NCI-H345 treated with DMSO at 0.1 percent for 48 hours (cell line): Measurements from ENCODE around the gene RNF182.
"Not testable (repeated sequence)": the region's sequence is repeated elsewhere in the genome, so short reads cannot be mapped to it uniquely, and the experiment has no call there.

ENCODE experiments used
- DNase-seq: peaks from one replicate; lab custom pipeline; 2025; ENCODE audit not compliant: unreplicated experiment; lab: John Stamatoyannopoulos, UW

RNF182 gene

DNA sequence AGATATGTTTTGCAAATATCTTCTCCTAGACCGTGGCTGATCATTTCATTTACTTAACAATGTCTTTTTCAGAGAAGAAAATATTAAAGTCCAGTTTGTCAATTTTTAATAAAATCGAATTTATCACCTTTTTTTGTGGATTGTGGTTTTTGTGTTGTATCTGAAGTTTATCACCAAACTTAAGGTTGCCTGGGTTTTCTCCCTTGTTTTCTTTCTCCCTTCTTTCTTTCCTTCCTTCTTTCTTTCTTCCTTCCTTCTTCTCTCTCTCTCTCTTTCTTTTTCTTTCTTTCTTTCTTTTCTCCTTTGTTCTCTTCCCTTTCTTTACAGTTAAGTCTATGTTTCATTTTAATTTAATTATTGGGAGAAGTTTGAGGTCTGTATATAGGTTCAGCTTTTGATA lies 68.7 kb downstream of the RNF182 start:
- DNase-seq, result no peak

DNA sequence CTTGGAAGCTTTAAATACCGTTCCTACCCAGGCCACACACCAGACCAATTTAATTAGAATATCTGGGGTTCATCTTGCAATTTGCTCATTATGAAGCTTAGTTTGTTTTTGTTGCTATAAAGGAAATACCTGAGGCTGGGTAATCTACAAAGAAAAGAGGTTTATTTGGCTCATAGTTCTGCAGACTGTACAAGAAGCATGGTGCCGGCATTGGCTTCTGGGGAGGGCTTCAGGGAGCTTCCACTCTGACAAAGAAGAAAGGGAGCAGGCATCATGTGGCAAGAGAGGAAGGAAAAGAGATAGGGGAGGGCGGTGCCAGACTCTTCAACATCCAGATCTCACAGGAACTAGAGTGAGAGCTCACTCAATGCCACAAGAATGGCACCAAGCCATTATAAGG lies 73.6 kb downstream of the RNF182 start:
- DNase-seq, result no peak

DNA sequence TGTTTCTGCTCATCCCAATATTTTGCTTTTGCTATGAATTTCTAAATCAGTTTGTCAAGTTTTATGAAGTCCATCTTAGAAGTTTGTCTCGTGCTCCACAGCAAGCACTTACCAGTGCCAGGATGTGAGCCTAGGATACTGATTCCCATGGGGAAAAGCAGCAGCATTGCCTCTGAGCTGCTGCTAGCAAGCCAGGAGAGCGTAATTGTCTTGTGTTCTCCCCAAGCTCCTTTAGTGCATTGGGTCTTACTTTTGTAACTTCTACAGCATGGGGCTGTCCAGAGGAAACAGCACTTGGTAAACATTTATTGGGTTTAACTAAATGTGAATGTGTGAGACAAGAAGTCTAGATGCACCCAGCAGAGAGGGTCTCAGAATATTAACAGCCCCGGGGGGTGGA lies 76.1 kb downstream of the RNF182 start:
- no peak for DNase-seq

DNA sequence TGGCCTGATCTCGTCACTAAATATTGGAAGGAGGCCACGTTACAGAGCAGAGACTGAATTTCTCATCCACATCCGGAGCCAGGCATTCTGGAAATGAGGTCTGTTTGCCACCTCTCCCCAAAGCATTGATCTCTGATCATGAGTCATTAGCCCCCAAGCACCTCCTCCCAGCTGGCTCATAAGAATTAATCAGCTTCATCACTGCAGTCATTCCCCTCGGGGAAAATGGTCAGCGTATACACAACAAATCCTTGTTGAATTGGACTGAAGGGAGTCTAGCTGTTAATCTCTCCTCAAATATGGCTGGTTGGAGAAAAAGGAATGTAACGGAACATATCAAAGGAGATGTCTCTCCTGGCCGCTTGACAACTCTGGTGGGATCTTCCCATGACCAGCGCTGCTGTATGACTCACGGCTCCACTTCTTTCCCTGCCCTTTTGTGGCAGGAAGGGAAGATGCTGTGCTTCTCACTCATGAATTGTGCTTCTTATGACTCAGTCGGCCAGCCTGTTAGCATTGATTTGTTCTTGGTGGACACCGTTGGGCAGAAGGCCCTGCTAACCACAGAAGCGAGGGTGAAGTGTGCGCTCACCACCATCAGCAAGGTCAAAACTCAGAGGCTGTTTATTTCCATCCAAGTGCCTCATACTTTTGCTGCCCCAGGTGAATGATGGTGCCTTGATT lies 76.7 kb downstream of the RNF182 start:
- DNase-seq, result no peak

DNA sequence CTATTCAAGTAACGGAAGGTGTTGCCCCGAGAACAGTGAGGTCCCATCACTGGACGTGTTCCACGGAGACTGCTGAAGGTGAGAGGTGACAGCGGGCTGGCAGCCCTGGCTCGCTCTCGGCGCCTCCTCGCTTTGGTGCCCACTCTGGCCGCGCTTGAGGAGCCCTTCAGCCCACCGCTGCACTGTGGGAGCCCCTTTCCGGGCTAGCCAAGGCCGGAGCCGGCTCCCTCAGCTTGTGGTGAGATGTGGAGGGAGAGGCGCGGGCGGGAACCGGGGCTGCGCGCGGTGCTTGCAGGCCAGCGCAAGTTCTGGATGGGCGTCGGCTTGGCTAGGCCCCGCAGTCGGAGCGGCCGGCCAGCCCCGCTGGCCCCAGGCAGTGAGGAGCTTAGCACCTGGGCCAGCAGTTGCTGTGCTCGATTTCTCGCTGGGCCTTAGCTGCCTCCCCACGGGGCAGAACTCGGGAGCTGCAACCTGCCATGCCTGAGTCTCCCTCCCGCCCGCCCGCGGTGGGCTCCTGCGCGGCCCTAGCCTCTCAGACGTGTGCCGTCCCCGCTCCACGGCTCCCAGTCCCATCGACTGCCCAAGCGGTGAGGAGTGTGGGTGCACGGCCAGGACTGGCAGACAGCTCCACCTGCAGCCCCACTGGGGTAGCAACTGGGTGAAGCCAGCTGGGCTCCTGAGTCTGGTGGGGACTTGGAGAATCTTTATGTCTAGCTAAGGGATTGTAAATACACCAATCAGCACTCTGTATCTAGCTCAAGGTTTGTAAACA lies 77.6 kb downstream of the RNF182 start:
- DNase-seq, result no peak

DNA sequence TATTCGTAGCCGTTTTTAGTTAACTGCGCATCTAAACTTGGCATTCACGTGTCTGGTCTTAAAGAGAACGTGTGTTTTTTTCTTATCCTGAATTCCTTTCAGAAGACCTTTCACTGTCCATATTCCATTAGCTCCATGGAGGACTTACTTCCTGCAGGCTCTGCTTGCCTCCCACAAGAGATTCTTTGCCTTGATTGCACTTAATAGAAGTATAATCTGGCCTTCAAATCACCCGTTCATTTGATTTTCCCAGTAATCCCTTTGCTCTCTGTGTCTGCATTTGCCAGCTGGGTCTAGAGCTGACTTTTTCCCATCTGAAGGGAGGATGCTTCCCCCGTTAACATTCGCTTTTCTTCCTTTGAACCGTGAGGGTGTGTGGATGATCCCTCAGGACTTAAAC lies 79.5 kb downstream of the RNF182 start:
- no peak for DNase-seq

DNA sequence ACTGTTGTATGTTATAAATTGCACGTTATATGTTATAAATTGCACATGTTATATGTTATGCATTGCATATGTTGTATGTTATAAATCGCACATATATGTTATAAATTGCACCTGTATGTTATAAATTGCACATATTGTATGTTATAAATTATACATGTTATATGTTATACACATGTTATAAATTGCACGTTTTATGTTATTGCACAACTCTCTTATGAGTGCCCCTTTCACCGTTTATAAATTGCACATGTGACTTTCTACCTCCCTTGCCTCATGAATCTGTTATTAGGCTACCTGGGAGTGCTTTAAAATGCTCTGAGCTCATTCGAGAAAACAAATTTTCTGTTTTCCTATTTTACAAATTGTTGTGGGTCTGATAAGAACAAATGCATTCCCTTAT lies 84.1 kb downstream of the RNF182 start:
- no peak for DNase-seq

DNA sequence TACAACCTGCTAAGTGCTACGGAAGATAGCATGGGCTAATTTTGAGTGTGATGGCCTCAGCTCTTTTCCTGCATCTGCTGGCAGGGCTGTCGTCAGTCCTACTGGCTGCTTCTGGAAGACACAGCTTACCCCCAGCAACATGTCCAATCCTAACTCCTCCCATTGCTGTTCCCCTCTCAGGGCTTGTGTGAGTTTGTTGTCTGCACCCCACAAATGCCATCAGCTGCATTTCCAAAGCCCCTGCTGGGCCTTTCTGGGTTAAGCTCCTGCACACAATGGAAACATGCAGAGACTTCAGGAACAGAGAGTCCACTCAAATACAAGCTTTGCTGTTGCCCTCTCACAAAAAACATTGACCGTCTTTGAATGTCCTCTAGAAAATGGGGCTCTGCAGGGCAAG lies 84.7 kb downstream of the RNF182 start:
- DNase-seq, result no peak

DNA sequence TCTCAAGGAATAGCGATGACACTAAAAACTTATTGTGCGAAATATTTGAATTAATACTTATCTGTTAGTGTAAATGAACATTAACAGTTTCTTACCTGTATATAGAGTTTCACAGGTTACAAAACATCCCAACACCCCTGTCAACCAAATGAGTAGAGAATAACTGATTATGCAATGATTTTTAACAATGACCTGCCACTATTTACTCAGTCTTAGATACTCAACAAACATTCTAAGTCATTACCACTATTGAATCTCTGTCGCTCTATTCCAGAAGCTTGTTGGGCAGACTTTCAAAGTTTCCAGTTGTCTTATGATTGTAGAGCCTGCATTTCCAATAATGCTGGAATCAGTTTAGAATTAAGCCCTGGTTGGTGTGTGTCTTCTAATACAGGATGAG lies 85.5 kb downstream of the RNF182 start:
- DNase-seq, result no peak

DNA sequence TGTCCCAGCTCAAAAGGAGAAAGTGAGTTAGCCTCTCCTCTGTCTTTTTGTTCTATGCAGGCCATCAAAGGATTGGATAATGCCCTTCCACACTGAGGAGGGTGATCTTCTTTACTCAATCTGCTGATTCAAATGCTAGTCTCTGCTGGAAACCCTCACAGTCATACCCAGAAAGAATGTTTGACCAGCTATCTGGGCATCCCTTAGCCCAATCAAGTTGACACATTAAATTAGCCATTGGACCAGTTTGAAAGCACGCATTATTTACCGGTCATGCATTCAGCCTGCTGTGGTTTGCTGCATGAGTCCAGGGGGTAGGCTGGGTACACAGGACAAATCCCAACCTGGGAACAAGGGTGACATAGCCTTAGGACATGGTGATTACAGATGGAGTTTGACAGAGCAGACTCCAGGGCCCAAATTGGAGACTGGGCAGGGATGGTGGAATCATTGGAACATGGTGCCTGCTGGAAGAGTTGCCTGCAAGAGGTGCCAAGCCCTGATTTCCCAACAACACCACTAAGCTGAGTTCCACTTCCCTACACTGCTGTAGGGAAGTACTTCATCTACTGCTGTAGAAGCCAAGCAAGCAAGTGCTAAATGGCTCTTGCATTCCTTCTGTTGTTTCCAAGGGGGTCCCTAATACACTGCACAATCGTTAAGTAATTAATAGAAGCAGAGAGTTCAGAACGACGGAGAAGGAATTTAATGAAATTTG lies 87.7 kb downstream of the RNF182 start:
- DNase-seq, result no peak

DNA sequence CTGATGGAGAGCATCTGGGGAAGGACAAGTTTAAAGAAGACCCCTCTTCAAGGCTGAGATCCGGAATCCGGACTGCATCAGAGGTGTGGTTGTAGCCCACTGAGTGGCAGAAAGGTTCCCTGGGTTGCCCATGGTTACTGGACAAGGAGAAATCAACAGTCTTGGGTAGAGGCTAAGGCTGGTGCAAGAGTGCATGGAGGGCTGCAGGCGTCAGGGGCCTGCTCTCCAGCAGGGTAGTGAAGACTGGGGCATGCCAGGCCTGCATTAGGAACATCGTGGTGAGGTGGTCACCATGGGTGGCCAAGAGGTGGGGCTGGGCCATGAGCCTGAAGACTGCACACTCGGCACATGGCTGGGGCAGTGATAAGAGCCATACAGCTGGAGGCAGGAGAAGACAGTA lies 91.2 kb downstream of the RNF182 start:
- no peak for DNase-seq

DNA sequence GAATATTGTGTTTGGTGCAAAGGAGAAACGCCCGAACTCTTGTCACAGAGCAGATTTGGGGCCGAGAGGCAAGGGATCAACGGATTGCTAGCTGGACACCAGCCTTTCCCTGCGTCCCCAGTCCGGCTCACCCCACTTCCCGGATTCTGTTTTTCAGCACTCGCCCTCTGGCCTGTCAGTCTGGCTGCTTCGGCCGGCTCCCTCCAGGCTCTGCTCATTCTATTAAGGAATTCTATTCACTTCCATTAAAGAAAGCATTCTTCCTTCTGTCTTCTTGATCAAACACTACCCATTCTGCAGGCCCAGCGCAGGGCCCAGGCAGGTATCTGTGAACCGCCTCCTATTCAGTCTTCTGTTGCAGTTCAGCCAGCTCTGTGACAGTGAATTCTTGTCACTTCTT lies 91.7 kb downstream of the RNF182 start:
- DNase-seq, result no peak

DNA sequence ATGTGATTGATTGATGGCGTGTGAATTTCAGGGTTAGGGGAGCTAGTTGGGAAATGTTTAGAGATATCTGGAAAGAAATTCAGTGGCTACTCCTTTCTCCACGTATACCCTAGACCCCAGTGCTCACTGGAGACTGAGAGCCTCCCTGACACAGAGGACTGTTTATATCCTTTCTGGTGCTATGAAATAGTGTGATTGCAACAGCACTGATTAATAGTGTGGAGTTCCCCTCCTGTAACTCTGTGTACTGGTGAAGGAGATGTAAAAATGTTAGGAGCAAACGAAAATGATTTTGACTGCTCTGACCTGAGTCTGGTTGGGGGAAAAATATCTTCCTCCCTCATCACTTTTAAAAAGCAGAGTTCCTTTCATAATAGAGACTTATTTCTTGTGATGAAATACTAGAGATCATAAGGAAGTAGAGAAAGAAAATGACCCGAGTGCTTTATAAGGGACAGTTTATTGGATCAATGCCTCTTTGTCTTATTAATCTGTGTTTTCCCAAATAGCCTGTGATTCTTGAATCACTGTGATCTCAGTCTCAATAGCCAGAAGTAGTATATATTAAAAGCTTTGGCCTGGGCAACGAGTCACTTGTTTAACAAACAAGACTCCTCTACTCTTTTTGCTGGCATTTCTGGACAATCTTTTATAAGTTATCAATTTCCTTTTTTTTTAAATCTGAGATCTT lies 92.3 kb downstream of the RNF182 start:
- DNase-seq, result no peak

DNA sequence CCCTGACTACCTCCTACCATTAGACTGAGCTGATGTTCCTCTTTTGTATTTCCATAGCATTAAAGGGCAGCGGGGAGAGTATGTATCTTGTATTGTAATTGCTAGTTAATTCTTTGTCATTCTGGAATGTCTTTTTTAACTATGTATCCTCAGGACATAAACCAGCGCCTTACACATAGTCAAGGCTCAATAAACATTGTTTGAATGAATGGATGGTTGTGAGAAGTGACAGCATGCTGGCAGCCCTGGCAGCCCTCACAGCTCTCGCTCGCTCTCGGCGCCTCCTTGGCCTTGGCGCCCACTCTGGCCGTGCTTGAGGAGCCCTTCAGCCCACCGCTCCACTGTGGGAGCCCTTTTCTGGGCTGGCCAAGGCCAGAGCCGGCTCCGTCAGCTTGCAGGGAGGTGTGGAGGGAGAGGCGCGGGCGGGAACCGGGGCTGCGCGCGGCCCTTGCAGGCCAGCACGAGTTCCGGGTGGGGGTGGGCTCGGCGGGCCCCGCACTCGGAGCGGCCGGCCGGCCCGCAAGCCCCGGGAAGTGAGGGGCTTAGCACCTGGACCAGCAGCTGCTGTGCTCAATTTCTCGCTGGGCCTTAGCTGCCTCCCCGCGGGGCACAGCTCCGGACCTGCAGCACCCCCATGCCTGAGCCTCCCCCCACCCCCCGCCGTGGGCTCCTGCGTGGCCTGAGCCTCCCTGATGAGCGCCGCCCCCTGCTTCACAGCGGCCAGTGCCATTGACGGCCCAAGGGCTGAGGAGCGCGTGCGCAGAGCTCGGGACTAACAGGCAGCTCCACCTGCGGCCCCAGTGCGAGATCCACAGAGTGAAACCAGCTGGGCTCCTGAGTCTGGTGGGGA lies 93.1 kb downstream of the RNF182 start:
- no peak for DNase-seq

DNA sequence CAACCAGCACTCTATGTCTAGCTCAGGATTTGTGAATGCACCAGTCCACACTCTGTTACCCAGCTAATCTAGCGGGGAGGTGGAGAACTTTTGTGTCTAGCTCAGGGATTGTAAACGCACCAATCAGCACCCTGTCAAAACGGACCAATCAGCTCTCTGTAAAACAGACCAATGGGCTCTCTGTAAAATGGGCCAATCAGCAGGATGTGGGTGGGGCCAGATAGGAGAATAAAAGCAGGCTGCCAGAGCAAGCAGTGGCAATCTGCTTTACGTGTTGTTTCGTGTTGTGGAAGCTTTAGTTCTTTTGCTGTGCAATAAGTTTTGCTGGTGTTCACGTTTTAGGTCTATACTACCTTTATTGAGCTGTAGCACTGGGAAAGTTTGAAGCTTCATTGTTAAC lies 93.8 kb downstream of the RNF182 start:
- not testable (repeated sequence) for DNase-seq

DNA sequence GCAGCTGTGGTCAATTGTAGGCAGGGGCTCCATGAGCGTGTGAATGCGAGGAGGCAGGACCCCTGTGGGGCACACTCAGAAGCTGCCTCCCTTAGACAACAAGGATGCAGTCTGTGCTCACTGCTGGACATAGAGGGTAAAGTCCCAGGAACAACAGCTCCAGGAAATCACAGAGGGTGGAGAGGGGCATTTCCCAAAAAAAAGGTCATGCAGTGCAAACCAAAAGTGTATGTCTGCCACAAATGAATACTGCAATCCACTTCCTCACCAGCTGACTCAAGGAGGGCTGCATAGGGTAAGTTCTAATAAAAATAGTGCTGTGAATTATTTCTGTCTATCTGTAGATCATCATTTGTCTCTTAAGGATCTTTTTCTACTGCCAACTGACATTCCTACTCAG lies 95.8 kb downstream of the RNF182 start:
- no peak for DNase-seq

DNA sequence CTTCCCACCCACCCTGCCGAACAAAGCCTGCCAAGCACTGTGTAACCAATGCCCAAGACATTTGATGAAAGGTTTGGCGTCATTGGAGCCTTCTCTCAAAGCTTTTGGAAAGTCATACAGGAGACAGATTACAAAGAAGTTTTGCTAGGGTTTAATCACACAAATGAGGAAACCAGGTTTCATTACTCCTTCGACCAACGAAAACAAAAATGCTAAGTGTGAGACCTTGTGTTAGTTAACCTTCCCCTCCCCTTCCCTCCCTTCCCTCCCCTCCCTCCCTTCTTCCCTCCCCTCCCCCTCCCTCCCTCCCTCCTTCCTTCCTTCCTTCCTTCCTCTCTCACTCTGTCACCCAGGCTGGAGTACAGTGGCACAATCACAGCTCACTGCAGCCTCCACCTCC lies 96.7 kb downstream of the RNF182 start:
- no peak for DNase-seq

DNA sequence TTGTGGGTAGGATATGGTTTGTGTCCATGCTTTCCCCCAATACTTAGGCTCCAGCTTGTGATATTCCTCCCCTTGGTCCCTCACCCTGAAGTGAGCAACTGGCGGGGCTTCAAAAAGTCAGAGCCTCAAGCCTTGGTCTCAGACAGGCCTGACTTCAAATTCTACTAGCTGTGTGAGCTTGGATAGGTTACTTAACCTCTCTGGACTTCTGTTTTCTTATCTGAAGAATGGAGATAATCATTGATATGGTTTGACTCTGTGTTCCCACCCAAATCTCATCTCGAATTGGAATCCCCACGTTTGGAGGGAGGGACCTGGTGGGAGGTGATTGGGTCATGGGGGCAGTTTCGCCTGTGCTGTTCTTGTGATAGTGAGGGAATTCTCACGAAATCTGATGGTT lies 97.9 kb downstream of the RNF182 start:
- no peak for DNase-seq

DNA sequence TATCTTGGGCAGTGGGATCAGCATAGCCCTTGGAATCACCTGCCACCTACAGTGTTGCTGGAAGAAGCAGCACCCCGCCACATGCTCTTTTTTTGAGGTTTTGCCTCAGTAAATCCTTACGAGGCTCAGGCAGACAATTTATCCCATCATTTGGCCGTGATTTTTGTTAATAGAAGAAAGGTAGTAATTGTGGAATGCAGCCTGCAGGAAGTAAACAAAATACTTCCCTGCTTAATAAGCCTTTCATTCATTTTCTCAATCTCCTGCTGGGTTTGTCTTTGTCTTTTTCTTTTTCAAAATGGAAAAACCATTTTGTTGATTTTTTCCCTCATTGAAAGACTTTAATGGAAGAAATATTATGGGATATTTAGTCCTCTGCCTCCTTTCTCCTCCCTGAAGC lies 99.1 kb downstream of the RNF182 start:
- DNase-seq, result no peak

DNA sequence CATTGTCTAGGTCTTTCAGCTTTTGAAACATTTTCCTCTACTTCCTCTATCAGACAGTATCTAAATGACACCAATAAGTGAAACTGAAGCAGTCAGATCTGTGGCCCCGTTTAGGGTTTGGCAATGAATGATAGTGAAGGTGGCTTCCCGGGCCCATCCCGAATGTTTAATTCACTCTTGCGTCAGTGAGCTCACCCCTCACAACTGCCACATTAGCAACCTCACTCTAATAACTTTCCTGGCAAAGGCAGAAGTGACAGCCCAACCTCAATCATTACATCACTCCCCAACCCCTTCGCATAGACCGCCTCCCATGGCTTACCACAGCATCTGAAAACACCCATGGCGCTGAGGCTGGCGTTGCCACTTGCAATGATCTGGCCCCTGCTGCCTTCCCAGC lies 100.4 kb downstream of the RNF182 start:
- no peak for DNase-seq
